ENCODE data around the gene PRKAA1.
"Not testable (repeated sequence)": the region's sequence is repeated elsewhere in the genome, so short reads cannot be mapped to it uniquely, and the experiment has no call there.

The PRKAA1 gene

DNA sequence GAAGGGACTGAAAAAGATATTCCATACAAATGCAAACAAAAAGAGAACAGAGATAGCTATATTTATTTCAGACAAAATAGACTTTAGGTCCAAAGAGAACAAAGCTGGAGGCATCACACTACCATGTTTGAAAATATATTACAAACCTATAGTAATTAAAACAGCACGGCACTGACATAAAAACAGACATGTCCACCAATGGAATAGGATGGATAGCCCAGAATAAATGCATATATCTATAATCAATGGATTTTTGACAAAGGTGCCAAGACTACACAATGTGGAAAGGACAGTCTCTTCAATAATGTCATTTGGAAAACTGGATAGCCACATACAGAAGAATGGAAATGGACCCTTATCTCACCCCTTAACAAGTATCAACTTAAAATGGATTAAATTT is 10.2 kb downstream of the PRKAA1 start:
- no peak for DNase-seq (ENCODE audit: low read depth, low spot score)
- TF ChIP-seq, protein P1, sequence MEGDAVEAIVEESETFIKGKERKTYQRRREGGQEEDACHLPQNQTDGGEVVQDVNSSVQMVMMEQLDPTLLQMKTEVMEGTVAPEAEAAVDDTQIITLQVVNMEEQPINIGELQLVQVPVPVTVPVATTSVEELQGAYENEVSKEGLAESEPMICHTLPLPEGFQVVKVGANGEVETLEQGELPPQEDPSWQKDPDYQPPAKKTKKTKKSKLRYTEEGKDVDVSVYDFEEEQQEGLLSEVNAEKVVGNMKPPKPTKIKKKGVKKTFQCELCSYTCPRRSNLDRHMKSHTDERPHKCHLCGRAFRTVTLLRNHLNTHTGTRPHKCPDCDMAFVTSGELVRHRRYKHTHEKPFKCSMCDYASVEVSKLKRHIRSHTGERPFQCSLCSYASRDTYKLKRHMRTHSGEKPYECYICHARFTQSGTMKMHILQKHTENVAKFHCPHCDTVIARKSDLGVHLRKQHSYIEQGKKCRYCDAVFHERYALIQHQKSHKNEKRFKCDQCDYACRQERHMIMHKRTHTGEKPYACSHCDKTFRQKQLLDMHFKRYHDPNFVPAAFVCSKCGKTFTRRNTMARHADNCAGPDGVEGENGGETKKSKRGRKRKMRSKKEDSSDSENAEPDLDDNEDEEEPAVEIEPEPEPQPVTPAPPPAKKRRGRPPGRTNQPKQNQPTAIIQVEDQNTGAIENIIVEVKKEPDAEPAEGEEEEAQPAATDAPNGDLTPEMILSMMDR (IDR thresholded peaks at IDR 0.05; ENCODE audit: low read depth, low read length) = no peak

DNA sequence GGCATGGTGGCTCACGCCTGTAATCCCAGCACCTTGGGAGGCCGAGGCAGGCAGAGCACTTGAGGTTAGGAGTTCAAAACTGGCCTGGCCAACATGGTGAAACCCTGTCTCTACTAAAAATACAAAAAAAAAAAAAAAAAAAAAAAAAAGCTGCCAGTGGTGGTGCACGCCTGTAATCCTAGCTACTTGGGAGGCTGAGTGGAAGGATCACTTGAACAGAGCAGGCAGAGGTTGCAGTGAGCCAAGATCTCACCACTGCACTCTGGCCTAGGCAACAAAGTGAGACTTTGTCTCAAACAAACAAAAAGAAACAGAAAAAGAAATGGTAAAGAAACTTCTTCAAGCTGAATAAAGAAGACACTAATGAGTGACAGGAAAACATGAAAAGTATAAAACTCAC is 11.5 kb downstream of the PRKAA1 start:
- DNase-seq (ENCODE audit: low read depth, low spot score); in situ Hi-C loops (cut with HindIII; ENCODE audit: low sequenced_read_pairs); H3K4me3 ChIP-seq (ENCODE audit: low read depth, low read length): not testable (repeated sequence)

More for the DNA sequence above, 10.2 kb downstream of the PRKAA1 start:
- in situ Hi-C loops (cut with HindIII; ENCODE audit: low sequenced_read_pairs) = no loop called here
- H3K4me3 ChIP-seq (ENCODE audit: low read depth, low read length) = no peak overlapping the region

DNA sequence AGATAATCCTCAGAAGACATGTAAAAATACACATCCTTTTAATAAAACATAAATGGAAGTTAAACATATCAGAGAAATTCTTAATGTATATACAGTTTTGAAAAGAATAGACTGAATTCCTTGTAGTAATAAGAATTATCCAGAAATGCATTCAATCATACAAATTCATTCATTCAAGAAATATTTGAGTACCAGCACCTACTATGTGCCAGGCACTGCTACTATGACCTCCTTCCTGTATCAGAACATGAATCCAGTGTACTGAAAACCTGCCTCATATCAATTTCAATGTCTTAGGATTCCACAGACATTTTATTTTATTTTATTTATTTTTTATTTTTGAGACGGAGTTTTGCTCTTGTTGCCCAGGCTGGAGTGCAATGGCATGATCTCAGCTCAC is 13.3 kb downstream of the PRKAA1 start:
- H3K4me3 ChIP-seq (ENCODE audit: low read depth, low read length) = no peak overlapping the region
- TF ChIP-seq, protein P1 (IDR thresholded peaks at IDR 0.05; ENCODE audit: low read depth, low read length) = no peak
- no peak for DNase-seq (ENCODE audit: low read depth, low spot score)
- in situ Hi-C loops (cut with HindIII; ENCODE audit: low sequenced_read_pairs) = no loop called here

DNA sequence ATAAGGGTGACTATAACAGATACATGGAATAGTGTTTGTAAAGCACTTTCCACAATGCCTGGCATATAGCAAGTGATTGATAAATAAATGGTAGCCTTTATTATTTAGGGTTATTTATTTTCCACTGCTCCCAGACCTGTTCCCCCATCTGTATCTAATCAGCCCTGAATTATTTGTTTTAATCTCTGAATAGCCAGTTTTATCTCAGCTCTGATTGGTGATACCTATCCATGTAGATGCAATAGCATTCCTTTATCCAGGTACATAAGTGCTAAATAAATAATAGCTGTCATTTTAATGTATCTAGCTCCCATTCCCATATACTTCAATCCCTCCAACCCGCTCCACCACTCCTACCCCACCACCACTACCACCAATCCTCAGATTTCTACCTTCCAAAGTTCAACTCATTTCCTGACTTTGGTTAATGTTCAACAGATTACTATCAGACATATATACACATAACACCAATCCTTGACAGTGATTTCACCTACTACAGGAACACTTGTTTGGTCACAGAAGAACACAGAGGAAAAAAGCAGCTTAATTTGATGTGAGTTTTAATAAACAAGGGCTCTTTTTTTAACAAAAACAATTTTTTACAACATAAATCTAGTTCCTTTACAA is 14.0 kb downstream of the PRKAA1 start:
- DNase-seq (ENCODE audit: low read depth, low spot score) = no peak
- no peak overlapping the region for H3K4me3 ChIP-seq (ENCODE audit: low read depth, low read length)
- TF ChIP-seq, protein P1 (IDR thresholded peaks at IDR 0.05; ENCODE audit: low read depth, low read length) = no peak
- in situ Hi-C loops (cut with HindIII; ENCODE audit: low sequenced_read_pairs) = no loop called here

DNA sequence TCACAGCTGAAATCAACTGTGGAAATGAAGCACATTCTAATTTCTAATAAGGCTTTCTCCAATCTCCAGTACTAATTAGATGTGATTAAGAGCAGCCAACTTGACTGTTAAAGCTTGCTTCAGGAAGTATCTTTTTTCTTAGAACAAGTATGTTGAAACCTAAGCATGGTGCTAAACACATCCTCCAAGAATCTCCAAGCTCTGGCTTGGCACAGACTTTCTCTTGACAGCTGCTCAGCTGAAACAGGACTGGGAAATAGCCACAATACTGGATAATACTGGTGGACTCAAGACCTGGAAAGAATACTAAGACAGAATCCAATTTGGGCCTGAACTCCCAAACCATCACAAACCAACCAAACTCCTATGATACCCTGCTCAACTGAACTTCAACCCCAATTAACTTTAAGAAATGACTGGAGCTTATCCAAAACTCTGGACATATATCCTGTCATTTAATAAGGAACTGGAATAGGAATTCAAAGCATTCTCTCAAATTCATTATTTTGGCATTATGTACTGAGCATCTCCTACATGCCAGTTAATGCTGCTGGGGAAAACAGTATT is 16.2 kb downstream of the PRKAA1 start:
- DNase-seq (ENCODE audit: low read depth, low spot score) = peak; percentile 43
- H3K4me3 ChIP-seq (ENCODE audit: low read depth, low read length) = no peak overlapping the region
- in situ Hi-C loops (cut with HindIII; ENCODE audit: low sequenced_read_pairs) = no loop called here
- TF ChIP-seq, protein P1 (IDR thresholded peaks at IDR 0.05; ENCODE audit: low read depth, low read length) = no peak

DNA sequence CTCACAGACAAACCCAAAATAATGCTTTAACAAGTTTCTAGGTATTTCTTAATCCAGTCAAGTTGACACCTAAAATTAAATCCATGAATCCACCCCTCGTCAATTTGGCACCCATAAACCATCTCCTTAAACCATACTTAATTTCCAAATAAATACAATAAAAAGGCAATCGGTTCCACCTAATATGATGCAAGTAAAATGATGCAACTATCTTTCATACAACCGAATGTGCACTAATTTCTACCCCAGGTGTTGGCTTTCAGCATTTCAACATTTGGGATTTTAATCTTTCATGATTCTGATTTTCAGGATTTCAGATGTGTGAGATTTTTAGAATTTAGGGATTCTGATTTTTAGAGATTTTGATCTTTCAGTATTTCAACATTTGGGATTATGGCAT is 17.3 kb downstream of the PRKAA1 start:
- TF ChIP-seq, protein P1 (IDR thresholded peaks at IDR 0.05; ENCODE audit: low read depth, low read length) = no peak
- in situ Hi-C loops (cut with HindIII; ENCODE audit: low sequenced_read_pairs) = no loop called here
- DNase-seq (ENCODE audit: low read depth, low spot score) = no peak
- H3K4me3 ChIP-seq (ENCODE audit: low read depth, low read length) = no peak overlapping the region

DNA sequence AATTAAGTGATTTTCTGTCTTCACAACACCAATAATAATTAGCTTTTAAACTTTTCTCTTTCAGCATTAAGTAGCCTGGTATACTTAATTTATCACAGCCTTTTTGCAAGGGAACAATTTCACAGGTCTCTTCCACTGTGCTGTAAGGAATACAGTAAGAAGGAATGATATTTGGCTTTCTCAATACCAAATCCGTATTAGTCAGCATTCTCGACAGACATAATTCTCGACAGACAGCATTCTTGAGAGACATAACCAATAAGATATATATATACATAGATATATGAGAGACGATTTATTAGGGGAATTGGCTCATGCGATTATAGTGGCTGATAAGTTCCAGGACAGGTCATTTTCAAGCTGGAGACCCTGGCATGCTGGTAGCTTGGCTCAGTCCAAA is 18.0 kb downstream of the PRKAA1 start:
- in situ Hi-C loops (cut with HindIII; ENCODE audit: low sequenced_read_pairs) = no loop called here
- no peak for DNase-seq (ENCODE audit: low read depth, low spot score)
- TF ChIP-seq, protein P1 (IDR thresholded peaks at IDR 0.05; ENCODE audit: low read depth, low read length) = no peak
- no peak overlapping the region for H3K4me3 ChIP-seq (ENCODE audit: low read depth, low read length)

All from astrocyte of the spinal cord (primary cell).